ENCODE data around the gene CCDC174.

CCDC174 gene

DNA sequence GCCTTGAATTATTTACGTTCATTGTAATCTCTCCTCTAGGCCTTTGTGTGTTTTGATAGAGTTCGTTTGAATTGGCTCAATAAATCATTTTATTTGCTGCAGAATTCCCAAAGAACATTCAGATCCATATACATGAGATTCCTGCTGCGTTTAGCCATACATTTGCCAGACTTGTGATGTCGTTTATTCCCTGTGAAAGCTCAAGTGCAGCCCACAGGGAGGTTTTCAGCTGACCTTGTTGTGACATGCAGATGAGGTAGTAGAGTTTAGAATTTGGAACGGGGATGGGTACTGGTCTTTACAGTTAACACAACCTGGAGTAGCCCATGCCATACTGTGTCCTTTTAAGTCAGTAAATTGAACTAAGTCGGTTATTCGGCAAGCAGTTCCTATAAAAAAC lies 23.3 kb downstream of the CCDC174 start, which contains the start of gene C3orf20:
C3orf20 (plus strand) TSS at position 301 of the 400 bp plus-strand sequence. CDS start 7,573 bp downstream, outside the sequence.
- no peak within 1 kb of the TSS for H2BK5ac ChIP-seq (ENCODE audit: low read length)
- no peak within 1 kb of the TSS for H3K27ac ChIP-seq (replicated peaks; ENCODE audit: low read length)
- H4K91ac ChIP-seq (ENCODE audit: low read depth, low read length, poor library complexity) = no peak within 1 kb of the TSS
- H2BK120ac ChIP-seq (ENCODE audit: low read depth, low read length) = no peak within 1 kb of the TSS
- peaks cover 24 to 39% of the 10 kb centered on the region in 2 donors for H3K36me3 ChIP-seq (replicated peaks in 1 of 2; ENCODE audit: control insufficient read depth in 2 of 2, insufficient read depth in 2 of 2, low read length in 2 of 2)
- H2BK15ac ChIP-seq (ENCODE audit: low read length) = no peak within 1 kb of the TSS
- no peak within 1 kb of the TSS for H4K8ac ChIP-seq (ENCODE audit: low read depth, low read length)
- H3K14ac ChIP-seq (ENCODE audit: low read length) = no peak within 1 kb of the TSS
- H3K9me3 ChIP-seq (replicated peaks in 1 of 2; ENCODE audit: control insufficient read depth in 2 of 2, insufficient read depth in 1 of 2, low read depth in 1 of 2, low read length in 2 of 2) = no peaks in the 10 kb centered on the region
- WGBS, 2 donors (ENCODE audit: extremely low coverage in 2 of 2, insufficient read length in 2 of 2, insufficient replicate concordance in 1 of 2) = no CpG with 5 or more reads among the region's 7 CpGs
- H3K4me2 ChIP-seq (ENCODE audit: insufficient read depth, low read length, poor library complexity, severe bottlenecking) = no peak within 1 kb of the TSS
- H3K9ac ChIP-seq (ENCODE audit: low read depth, low read length, poor library complexity) = no peak within 1 kb of the TSS
- no peak within 1 kb of the TSS for H2BK12ac ChIP-seq (ENCODE audit: low read length)
- no peak within 1 kb of the TSS for H3K4ac ChIP-seq (ENCODE audit: low read length)
- H2AFZ ChIP-seq (ENCODE audit: low read length) = no peak within 1 kb of the TSS
- no peak within 1 kb of the TSS for H3K23ac ChIP-seq (ENCODE audit: low read depth, low read length, poor library complexity)
- H3K27me3 ChIP-seq (ENCODE audit: control insufficient read depth in 3 of 3, insufficient read depth in 3 of 3, low read depth in 1 of 3, low read length in 3 of 3) = no peaks in the 10 kb centered on the region
- H2AK5ac ChIP-seq (ENCODE audit: low read depth, low read length) = no peak within 1 kb of the TSS
- no peak within 1 kb of the TSS for H3K4me3 ChIP-seq (ENCODE audit: low read length in 2 of 2)
- H3K4me1 ChIP-seq (ENCODE audit: control insufficient read depth in 2 of 2, insufficient read depth in 1 of 2, low read depth in 1 of 2, low read length in 2 of 2) = no peaks in the 10 kb centered on the region
- no peaks in the 10 kb centered on the region for H3K79me1 ChIP-seq (ENCODE audit: low read depth, low read length)
- DNase-seq (ENCODE audit: low spot score) = no peak
- H3K18ac ChIP-seq (ENCODE audit: low read length) = no peak within 1 kb of the TSS

DNA sequence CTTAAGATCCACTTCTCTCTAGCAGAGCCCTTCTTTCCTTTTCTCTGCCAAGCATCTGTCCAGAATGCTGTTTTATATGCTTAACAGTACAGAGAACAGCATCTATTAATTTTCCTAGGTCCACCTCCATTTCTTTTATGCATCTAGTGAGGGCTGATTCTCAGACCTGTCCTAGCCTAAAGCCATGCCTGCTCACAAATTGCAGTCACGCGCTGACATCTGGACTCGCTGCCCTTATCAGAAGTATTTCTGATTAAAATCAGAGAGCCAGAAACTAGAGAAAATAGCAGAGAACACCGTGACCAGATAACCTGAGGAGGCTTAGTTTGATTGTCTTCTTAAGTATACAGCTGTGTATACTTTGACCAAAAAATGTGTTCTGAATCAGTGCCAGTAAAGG lies 25.3 kb downstream of the CCDC174 start:
- Histone ChIP-seq H2BK5ac (ENCODE audit: low read length) (no peak overlapping the region), H3K14ac (ENCODE audit: low read length) (no peak overlapping the region), H3K36me3 (replicated peaks in 1 of 2; ENCODE audit: control insufficient read depth in 2 of 2, insufficient read depth in 2 of 2, low read length in 2 of 2) (peaks cover 8 to 18% of the 10 kb centered on the region in 2 donors), H3K27me3 (ENCODE audit: control insufficient read depth in 3 of 3, insufficient read depth in 3 of 3, low read depth in 1 of 3, low read length in 3 of 3) (no peaks in the 10 kb centered on the region), H2BK120ac (ENCODE audit: low read depth, low read length) (no peak overlapping the region), H3K23ac (ENCODE audit: low read depth, low read length, poor library complexity) (no peak overlapping the region), H3K4ac (ENCODE audit: low read length) (no peak overlapping the region), H4K8ac (ENCODE audit: low read depth, low read length) (no peak overlapping the region), H2AK5ac (ENCODE audit: low read depth, low read length) (no peak overlapping the region), H2AFZ (ENCODE audit: low read length) (no peak overlapping the region), H3K79me1 (ENCODE audit: low read depth, low read length) (no peaks in the 10 kb centered on the region), H3K4me2 (ENCODE audit: insufficient read depth, low read length, poor library complexity, severe bottlenecking) (no peak overlapping the region), H3K27ac (replicated peaks; ENCODE audit: low read length) (no peak overlapping the region), H4K91ac (ENCODE audit: low read depth, low read length, poor library complexity) (no peak overlapping the region), H3K4me3 (ENCODE audit: low read length in 2 of 2) (no peak overlapping the region), H2BK12ac (ENCODE audit: low read length) (no peak overlapping the region), H3K18ac (ENCODE audit: low read length) (no peak overlapping the region), H3K9ac (ENCODE audit: low read depth, low read length, poor library complexity) (no peak overlapping the region), H3K4me1 (ENCODE audit: control insufficient read depth in 2 of 2, insufficient read depth in 1 of 2, low read depth in 1 of 2, low read length in 2 of 2) (no peaks in the 10 kb centered on the region), H2BK15ac (ENCODE audit: low read length) (no peak overlapping the region), H3K9me3 (replicated peaks in 1 of 2; ENCODE audit: control insufficient read depth in 2 of 2, insufficient read depth in 1 of 2, low read depth in 1 of 2, low read length in 2 of 2) (peaks cover 0 to 1% of the 10 kb centered on the region in 2 donors)
- WGBS, 2 donors (ENCODE audit: extremely low coverage in 2 of 2, insufficient read length in 2 of 2, insufficient replicate concordance in 1 of 2) = no CpG with 5 or more reads among the region's 4 CpGs
- no peak for DNase-seq (ENCODE audit: low spot score)

DNA sequence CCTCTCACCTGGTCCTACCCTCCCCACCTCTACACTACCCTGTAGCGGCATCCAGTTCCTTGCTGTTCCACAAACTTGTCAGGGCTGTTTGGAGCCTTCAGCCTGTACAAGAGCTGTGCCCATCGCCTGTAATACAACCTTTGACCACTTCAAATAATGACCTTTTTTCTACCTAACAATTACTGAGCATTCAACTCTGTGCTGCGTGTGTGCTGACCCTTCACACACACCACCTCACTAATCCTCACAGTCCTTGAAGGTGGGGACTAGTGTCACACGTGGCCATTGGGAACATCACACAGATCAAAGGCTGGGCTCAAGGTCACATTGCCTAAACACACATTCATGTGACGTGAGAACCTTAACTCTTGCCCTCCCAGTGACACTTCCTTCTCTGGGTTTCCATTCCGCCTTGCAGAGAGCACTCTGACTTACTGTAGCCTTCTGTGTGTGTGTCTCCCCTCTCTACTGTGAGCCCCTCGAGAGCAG lies 26.5 kb downstream of the CCDC174 start:
- Histone ChIP-seq H3K9ac (ENCODE audit: low read depth, low read length, poor library complexity) (no peak overlapping the region), H2AK5ac (ENCODE audit: low read depth, low read length) (no peak overlapping the region), H2BK120ac (ENCODE audit: low read depth, low read length) (no peak overlapping the region), H3K4ac (ENCODE audit: low read length) (no peak overlapping the region), H2AFZ (ENCODE audit: low read length) (no peak overlapping the region), H3K9me3 (replicated peaks in 1 of 2; ENCODE audit: control insufficient read depth in 2 of 2, insufficient read depth in 1 of 2, low read depth in 1 of 2, low read length in 2 of 2) (peaks cover 0 to 1% of the 10 kb centered on the region in 2 donors), H3K4me2 (ENCODE audit: insufficient read depth, low read length, poor library complexity, severe bottlenecking) (no peak overlapping the region), H4K8ac (ENCODE audit: low read depth, low read length) (no peak overlapping the region), H2BK12ac (ENCODE audit: low read length) (no peak overlapping the region), H3K79me1 (ENCODE audit: low read depth, low read length) (no peaks in the 10 kb centered on the region), H4K91ac (ENCODE audit: low read depth, low read length, poor library complexity) (no peak overlapping the region), H3K27me3 (ENCODE audit: control insufficient read depth in 3 of 3, insufficient read depth in 3 of 3, low read depth in 1 of 3, low read length in 3 of 3) (no peaks in the 10 kb centered on the region), H3K14ac (ENCODE audit: low read length) (no peak overlapping the region), H3K18ac (ENCODE audit: low read length) (no peak overlapping the region), H3K36me3 (replicated peaks in 1 of 2; ENCODE audit: control insufficient read depth in 2 of 2, insufficient read depth in 2 of 2, low read length in 2 of 2) (peaks cover 2 to 8% of the 10 kb centered on the region in 2 donors), H3K23ac (ENCODE audit: low read depth, low read length, poor library complexity) (no peak overlapping the region), H3K4me3 (ENCODE audit: low read length in 2 of 2) (no peak overlapping the region), H3K27ac (replicated peaks; ENCODE audit: low read length) (no peak overlapping the region), H3K4me1 (ENCODE audit: control insufficient read depth in 2 of 2, insufficient read depth in 1 of 2, low read depth in 1 of 2, low read length in 2 of 2) (no peaks in the 10 kb centered on the region), H2BK5ac (ENCODE audit: low read length) (no peak overlapping the region), H2BK15ac (ENCODE audit: low read length) (no peak overlapping the region)
- WGBS, 2 donors (ENCODE audit: extremely low coverage in 2 of 2, insufficient read length in 2 of 2, insufficient replicate concordance in 1 of 2) = no CpG with 5 or more reads among the region's 7 CpGs
- no peak for DNase-seq (ENCODE audit: low spot score)

DNA sequence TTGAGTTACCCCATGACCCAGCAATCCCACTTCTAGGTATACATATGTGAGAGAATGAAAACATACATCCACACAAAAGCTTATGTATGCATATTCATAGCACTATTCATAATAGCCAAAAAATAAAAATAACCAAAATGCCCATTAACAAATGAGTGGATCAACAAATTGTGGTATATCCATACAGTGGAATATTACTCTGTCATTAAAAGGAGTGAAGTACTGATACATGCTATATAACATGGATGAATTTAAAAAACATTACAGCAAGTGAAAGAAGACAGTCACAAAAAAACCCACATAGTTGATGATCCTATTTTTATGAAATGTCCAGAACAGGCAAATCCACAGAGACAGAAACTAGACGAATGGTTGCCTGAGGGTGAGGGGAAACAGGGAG lies 28.6 kb downstream of the CCDC174 start:
- peaks cover 0 to 1% of the 10 kb centered on the region in 2 donors for H3K9me3 ChIP-seq (replicated peaks in 1 of 2; ENCODE audit: control insufficient read depth in 2 of 2, insufficient read depth in 1 of 2, low read depth in 1 of 2, low read length in 2 of 2)
- H2BK120ac ChIP-seq (ENCODE audit: low read depth, low read length) = no peak overlapping the region
- H3K36me3 ChIP-seq (replicated peaks in 1 of 2; ENCODE audit: control insufficient read depth in 2 of 2, insufficient read depth in 2 of 2, low read length in 2 of 2) = no peaks in the 10 kb centered on the region
- no peak overlapping the region for H2AK5ac ChIP-seq (ENCODE audit: low read depth, low read length)
- H3K23ac ChIP-seq (ENCODE audit: low read depth, low read length, poor library complexity) = no peak overlapping the region
- H4K91ac ChIP-seq (ENCODE audit: low read depth, low read length, poor library complexity) = no peak overlapping the region
- H3K14ac ChIP-seq (ENCODE audit: low read length) = no peak overlapping the region
- H3K79me1 ChIP-seq (ENCODE audit: low read depth, low read length) = no peaks in the 10 kb centered on the region
- no peak overlapping the region for H2BK15ac ChIP-seq (ENCODE audit: low read length)
- H2BK12ac ChIP-seq (ENCODE audit: low read length) = no peak overlapping the region
- H3K4me3 ChIP-seq (ENCODE audit: low read length in 2 of 2) = no peak overlapping the region
- no peak overlapping the region for H2BK5ac ChIP-seq (ENCODE audit: low read length)
- H3K9ac ChIP-seq (ENCODE audit: low read depth, low read length, poor library complexity) = no peak overlapping the region
- no peak overlapping the region for H3K18ac ChIP-seq (ENCODE audit: low read length)
- H3K4ac ChIP-seq (ENCODE audit: low read length) = no peak overlapping the region
- no peak overlapping the region for H3K4me2 ChIP-seq (ENCODE audit: insufficient read depth, low read length, poor library complexity, severe bottlenecking)
- no peak overlapping the region for H4K8ac ChIP-seq (ENCODE audit: low read depth, low read length)
- H3K4me1 ChIP-seq (ENCODE audit: control insufficient read depth in 2 of 2, insufficient read depth in 1 of 2, low read depth in 1 of 2, low read length in 2 of 2) = no peaks in the 10 kb centered on the region
- no peak overlapping the region for H2AFZ ChIP-seq (ENCODE audit: low read length)
- no peak overlapping the region for H3K27ac ChIP-seq (replicated peaks; ENCODE audit: low read length)
- H3K27me3 ChIP-seq (ENCODE audit: control insufficient read depth in 3 of 3, insufficient read depth in 3 of 3, low read depth in 1 of 3, low read length in 3 of 3) = no peaks in the 10 kb centered on the region
- WGBS, 2 donors (ENCODE audit: extremely low coverage in 2 of 2, insufficient read length in 2 of 2, insufficient replicate concordance in 1 of 2) = no CpG with 5 or more reads among the region's 1 CpG
- no peak for DNase-seq (ENCODE audit: low spot score)

Measured in neuronal stem cell (in vitro differentiated cells).